Caco-2 (cell line): Measurements from ENCODE around the gene TEX9. TPM values are rescaled to one million over a fixed set of nuclear protein-coding genes. Genes with fewer than 3 reads are reported as not detected.
A peak's percentile ranks its signal among the peaks of the same experiment; 100 is the strongest.

Source experiments
- BruUV-seq: library from RNA; stranded (reverse); fragments of 400-500 nt; replicated peaks from 2 replicates; lab custom pipeline; 2021; lab: Mats Ljungman, UMichigan
- CTCF ChIA-PET: fragments of 300-600 bp; sonication (Branson Sonifier 250); formaldehyde crosslinking; loops from one replicate; lab custom pipeline; 2022; ENCODE audit warnings: antibody characterized with exemption; lab: Charles Lee
- POLR2A ChIA-PET: fragments of 300-600 bp; sonication (Branson Sonifier 250); formaldehyde crosslinking; loops from one replicate; lab custom pipeline; 2022; ENCODE audit warnings: antibody characterized with exemption; lab: Charles Lee
- DNase-seq, 2 experiments: peaks; one replicate each; pipeline versions ENCODE4 v3.0.0 to v3.0.0-alpha.2; 2020 to 2022
- H3K27me3 ChIP-seq: replicated peaks from 2 replicates; pipeline ENCODE4 v1.6.0; 2011; ENCODE audit warnings: low read length; ENCODE audit not compliant: control insufficient read depth, insufficient read depth
- H3K36me3 ChIP-seq: 2 replicates; pipeline ENCODE4 v1.5.1; 2011; ENCODE audit warnings: low read length; ENCODE audit not compliant: control insufficient read depth, insufficient read depth
- H3K4me1 ChIP-seq: fragments of 250-450 bp; sonication (Bioruptor Pico); 2 replicates; pipeline ENCODE4 v1.5.1; 2020; ENCODE audit warnings: mild to moderate bottlenecking
- H3K4me3 ChIP-seq: 2 replicates; pipeline ENCODE4 v1.5.1; 2011; ENCODE audit warnings: low read depth, mild to moderate bottlenecking, control low read depth, low read length
- H3K9me3 ChIP-seq: fragments of 250-450 bp; sonication (Bioruptor Pico); 2 replicates; pipeline ENCODE4 v1.5.1; 2020; ENCODE audit warnings: mild to moderate bottlenecking, moderate library complexity
- H3K27ac Mint-ChIP-seq: one replicate; pipeline ENCODE4 v1.8.0; 2022; ENCODE audit warnings: mixed read lengths; ENCODE audit not compliant: unreplicated experiment
- H3K27me3 Mint-ChIP-seq: one replicate; pipeline ENCODE4 v1.8.0; 2022; ENCODE audit warnings: mixed read lengths; ENCODE audit not compliant: insufficient read depth, unreplicated experiment
- H3K36me3 Mint-ChIP-seq: one replicate; pipeline ENCODE4 v1.8.0; 2022; ENCODE audit warnings: mild to moderate bottlenecking, mixed read lengths; ENCODE audit not compliant: insufficient read depth, unreplicated experiment
- H3K4me1 Mint-ChIP-seq: one replicate; pipeline ENCODE4 v1.8.0; 2022; ENCODE audit warnings: low read depth, mixed read lengths; ENCODE audit not compliant: unreplicated experiment
- H3K4me3 Mint-ChIP-seq: one replicate; pipeline ENCODE4 v1.8.0; 2022; ENCODE audit warnings: mild to moderate bottlenecking, moderate library complexity, mixed read lengths; ENCODE audit not compliant: unreplicated experiment
- H3K9me3 Mint-ChIP-seq: one replicate; pipeline ENCODE4 v1.8.0; 2022; ENCODE audit warnings: mixed read lengths; ENCODE audit not compliant: unreplicated experiment
- intact Hi-C: fragments of 100-400 bp; cut with micrococcal nuclease; formaldehyde crosslinking; loops from one replicate; pipeline ENCODE4 v1.10.0; 2022; ENCODE audit not compliant: unreplicated experiment
- total RNA-seq: library from RNA; stranded (reverse); gene quantifications from 2 replicates; pipeline ENCODE4 v1.2.3, GENCODE V29; 2022
- TF ChIP-seq, protein P1 (sequence below), 2 experiments: fragments of 200-600 bp in 1 of 2; IDR thresholded peaks; 1 replicate in 1 of 2; 2 replicates in 1 of 2; pipeline versions ENCODE4 v1.5.1 to v1.8.0; 2011 to 2022; ENCODE audit warnings: antibody characterized with exemption in 1 of 2, control low read depth in 1 of 2, inconsistent platforms in 1 of 2, low read depth in 1 of 2, low read length in 1 of 2, mild to moderate bottlenecking in 1 of 2, moderate library complexity in 1 of 2; ENCODE audit not compliant: insufficient read depth in 1 of 2, severe bottlenecking in 1 of 2, unreplicated experiment in 1 of 2

TEX9 gene
- total RNA-seq, 1 experiment from 2014 or later, result 1.9 TPM

DNA sequence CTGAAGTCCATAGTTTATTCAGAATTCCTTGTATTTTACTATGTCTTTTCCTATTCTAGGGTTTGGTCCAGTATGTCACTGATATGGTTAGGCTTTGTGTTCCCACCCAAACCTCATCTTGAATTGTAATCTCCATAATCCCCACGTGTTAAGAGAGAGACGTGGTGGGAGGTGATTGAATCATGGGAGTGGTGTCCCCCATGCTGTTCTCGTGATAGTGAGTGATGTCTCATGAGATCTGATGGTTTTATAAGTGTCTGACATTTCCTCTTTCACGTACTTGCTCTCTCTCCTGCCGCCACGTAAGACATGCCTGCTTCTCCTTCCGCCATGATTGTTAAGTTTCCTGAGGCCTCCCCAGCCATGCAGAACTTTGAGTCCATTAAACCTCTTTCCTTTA lies 6.6 kb upstream of the TEX9 start:
- H3K4me3 ChIP-seq, result no peak overlapping the region
- H3K4me1 ChIP-seq, result no peaks in the 10 kb centered on the region
- POLR2A ChIA-PET, result no interaction called here
- no TSS peak for BruUV-seq
- Mint-ChIP-seq H3K27me3 (peaks cover 17% of the 10 kb centered on the region), H3K4me1 (no peaks in the 10 kb centered on the region), H3K4me3 (no peak overlapping the region), H3K36me3 (no peaks in the 10 kb centered on the region), H3K9me3 (no peaks in the 10 kb centered on the region), H3K27ac (no peak overlapping the region)
- CTCF ChIA-PET, result no interaction called here
- H3K36me3 ChIP-seq, result no peaks in the 10 kb centered on the region
- H3K27me3 ChIP-seq, result no peaks in the 10 kb centered on the region
- DNase-seq, result no peak
- no peaks in the 10 kb centered on the region; the same call in 1 of the 2 replicates for H3K9me3 ChIP-seq
- TF ChIP-seq, protein P1, sequence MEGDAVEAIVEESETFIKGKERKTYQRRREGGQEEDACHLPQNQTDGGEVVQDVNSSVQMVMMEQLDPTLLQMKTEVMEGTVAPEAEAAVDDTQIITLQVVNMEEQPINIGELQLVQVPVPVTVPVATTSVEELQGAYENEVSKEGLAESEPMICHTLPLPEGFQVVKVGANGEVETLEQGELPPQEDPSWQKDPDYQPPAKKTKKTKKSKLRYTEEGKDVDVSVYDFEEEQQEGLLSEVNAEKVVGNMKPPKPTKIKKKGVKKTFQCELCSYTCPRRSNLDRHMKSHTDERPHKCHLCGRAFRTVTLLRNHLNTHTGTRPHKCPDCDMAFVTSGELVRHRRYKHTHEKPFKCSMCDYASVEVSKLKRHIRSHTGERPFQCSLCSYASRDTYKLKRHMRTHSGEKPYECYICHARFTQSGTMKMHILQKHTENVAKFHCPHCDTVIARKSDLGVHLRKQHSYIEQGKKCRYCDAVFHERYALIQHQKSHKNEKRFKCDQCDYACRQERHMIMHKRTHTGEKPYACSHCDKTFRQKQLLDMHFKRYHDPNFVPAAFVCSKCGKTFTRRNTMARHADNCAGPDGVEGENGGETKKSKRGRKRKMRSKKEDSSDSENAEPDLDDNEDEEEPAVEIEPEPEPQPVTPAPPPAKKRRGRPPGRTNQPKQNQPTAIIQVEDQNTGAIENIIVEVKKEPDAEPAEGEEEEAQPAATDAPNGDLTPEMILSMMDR (IDR thresholded peaks at IDR 0.05; ENCODE audit: insufficient read depth in 1 of 2, low read depth in 1 of 2, low read length in 1 of 2, severe bottlenecking in 1 of 2, unreplicated experiment in 1 of 2), result no peak
- intact Hi-C loops, result no loop called here

DNA sequence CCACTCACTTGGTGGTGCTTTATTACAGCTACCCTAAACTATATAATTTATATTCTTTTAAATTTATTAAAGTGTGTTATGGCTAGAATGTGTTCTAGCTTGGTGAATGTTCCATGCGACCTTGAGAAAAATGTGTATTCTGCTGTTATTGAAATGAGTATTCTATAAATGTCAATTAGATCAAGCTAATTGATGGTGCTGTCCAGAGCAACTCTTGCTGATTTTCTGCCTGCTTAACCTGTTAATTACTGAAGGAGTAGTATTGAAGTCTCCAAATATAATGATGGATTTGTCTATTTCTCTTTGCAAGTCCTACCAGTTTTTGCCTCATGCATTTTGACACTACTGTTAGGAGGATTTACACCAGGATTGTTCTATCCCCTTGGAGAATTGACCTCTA lies 3.2 kb upstream of the TEX9 start:
- TF ChIP-seq, protein P1 (IDR thresholded peaks at IDR 0.05; ENCODE audit: insufficient read depth in 1 of 2, low read depth in 1 of 2, low read length in 1 of 2, severe bottlenecking in 1 of 2, unreplicated experiment in 1 of 2), result no peak
- peaks cover 8% of the 10 kb centered on the region for H3K4me1 Mint-ChIP-seq
- no peaks in the 10 kb centered on the region for H3K9me3 Mint-ChIP-seq
- Histone ChIP-seq H3K27me3 (no peaks in the 10 kb centered on the region), H3K9me3 (no peaks in the 10 kb centered on the region), H3K4me3 (no peak overlapping the region), H3K36me3 (no peaks in the 10 kb centered on the region), H3K4me1 (no peaks in the 10 kb centered on the region)
- no peaks in the 10 kb centered on the region for H3K36me3 Mint-ChIP-seq
- DNase-seq, result no peak
- BruUV-seq, result no TSS peak
- ChIA-PET POLR2A (no interaction called here), CTCF (no interaction called here)
- peaks cover 19% of the 10 kb centered on the region for H3K27me3 Mint-ChIP-seq
- no peak overlapping the region for H3K4me3 Mint-ChIP-seq
- intact Hi-C loops, result no loop called here
- no peak overlapping the region for H3K27ac Mint-ChIP-seq

- Histone ChIP-seq H3K4me1 (no peaks in the 10 kb centered on the region), H3K27me3 (no peaks in the 10 kb centered on the region), H3K9me3 (no peaks in the 10 kb centered on the region), H3K36me3 (no peaks in the 10 kb centered on the region), H3K4me3 (peak overlapping the region; percentile 52)
- ChIA-PET CTCF (no interaction called here), POLR2A (no interaction called here)
- TF ChIP-seq, protein P1 (IDR thresholded peaks at IDR 0.05; ENCODE audit: insufficient read depth in 1 of 2, low read depth in 1 of 2, low read length in 1 of 2, severe bottlenecking in 1 of 2, unreplicated experiment in 1 of 2), result no peak
- Mint-ChIP-seq H3K9me3 (no peaks in the 10 kb centered on the region), H3K27ac (no peak overlapping the region), H3K4me1 (peaks cover 8% of the 10 kb centered on the region), H3K4me3 (peak overlapping the region; percentile 68), H3K27me3 (peaks cover 12% of the 10 kb centered on the region), H3K36me3 (no peaks in the 10 kb centered on the region)
- DNase-seq, result no peak
- no TSS peak for BruUV-seq
- intact Hi-C loops, result no loop called here
These were observed 985 bp downstream of the TEX9 start for GRCh38 chr15:56366211-56366610.
